SK-N-SH (cell line): ENCODE results near the gene METTL21A. TPM values are rescaled to one million over a fixed set of nuclear protein-coding genes. Genes with fewer than 3 reads are reported as not detected.
A peak's percentile ranks its signal among the peaks of the same experiment; 100 is the strongest.

Source experiments
- CTCF ChIA-PET: fragments of 300-600, 350-600 bp; formaldehyde crosslinking; extraction: SDS; loops from one replicate; lab custom pipeline; 2021; lab: Yijun Ruan, JAX
- POLR2A ChIA-PET: fragments of 350-600 bp; sonication (Branson Sonifier 250); formaldehyde crosslinking; extraction: SDS; loops from one replicate; lab custom pipeline; 2020; ENCODE audit warnings: antibody characterized with exemption, inconsistent platforms; lab: Yijun Ruan, JAX
- DNase-seq: peaks from one replicate; pipeline ENCODE4 v3.0.0; 2012
- H2AFZ ChIP-seq: fragments of 200-600 bp; sonication (generic); 2 replicates; pipeline ENCODE4 v1.8.1; 2016; ENCODE audit warnings: antibody characterized with exemption, mild to moderate bottlenecking, low read depth
- H3F3A ChIP-seq: fragments of 200-600 bp; sonication (generic); replicated peaks from 2 replicates; pipeline ENCODE3; 2016; ENCODE audit warnings: antibody characterized with exemption, mild to moderate bottlenecking; ENCODE audit not compliant: insufficient read depth
- H3K27ac ChIP-seq, 2 experiments: fragments of 200-500 bp in 1 of 2; fragments of 200-600 bp in 1 of 2; sonication (Bioruptor generic) in 1 of 2; sonication (generic), shearing (Covaris generic) in 1 of 2; 2 replicates each; pipeline versions ENCODE4 v1.5.1 to v1.6.1; 2014 to 2016; ENCODE audit warnings: low read depth in 2 of 2, inconsistent platforms in 1 of 2, low read length in 1 of 2, mild to moderate bottlenecking in 1 of 2, mixed read lengths in 1 of 2
- H3K27me3 ChIP-seq: fragments of 200-600 bp; sonication (generic), shearing (Covaris generic); 2 replicates; pipeline ENCODE4 v1.6.1; 2016; ENCODE audit warnings: mixed run types; ENCODE audit not compliant: insufficient read depth
- H3K36me3 ChIP-seq, 2 experiments: fragments of 200-500 bp in 1 of 2; fragments of 200-600 bp in 1 of 2; sonication (Bioruptor generic) in 1 of 2; sonication (generic) in 1 of 2; replicated peaks in 1 of 2; 2 replicates each; pipeline versions ENCODE3 to v1.5.1; 2014 to 2016; ENCODE audit warnings: low read length in 1 of 2, mild to moderate bottlenecking in 1 of 2; ENCODE audit not compliant: insufficient read depth in 2 of 2, control insufficient read depth in 1 of 2
- H3K4me1 ChIP-seq, 2 experiments: fragments of 200-500 bp in 1 of 2; fragments of 200-600 bp in 1 of 2; sonication (Bioruptor generic) in 1 of 2; sonication (generic), shearing (Covaris generic) in 1 of 2; 2 replicates each; pipeline versions ENCODE4 v1.5.1 to v1.6.1; 2014 to 2016; ENCODE audit warnings: low read depth in 1 of 2, low read length in 1 of 2, mixed run types in 1 of 2; ENCODE audit not compliant: insufficient read depth in 2 of 2, control insufficient read depth in 1 of 2
- H3K4me2 ChIP-seq: fragments of 200-600 bp; sonication (generic), shearing (Covaris generic); 2 replicates; pipeline ENCODE4 v1.6.1; 2017; ENCODE audit warnings: mixed run types
- H3K4me3 ChIP-seq, 2 experiments: fragments of 200-500 bp in 1 of 2; fragments of 200-600 bp in 1 of 2; sonication (Bioruptor generic) in 1 of 2; sonication (generic), shearing (Covaris generic) in 1 of 2; 2 replicates each; pipeline versions ENCODE4 v1.5.1 to v1.8.1; 2014 to 2016; ENCODE audit warnings: low read depth in 2 of 2, inconsistent platforms in 1 of 2, low read length in 1 of 2, mild to moderate bottlenecking in 1 of 2, mixed read lengths in 1 of 2, moderate library complexity in 1 of 2
- H3K79me2 ChIP-seq: fragments of 200-600 bp; sonication (generic); 2 replicates; pipeline ENCODE4 v1.8.1; 2017; ENCODE audit warnings: mild to moderate bottlenecking; ENCODE audit not compliant: insufficient read depth
- H3K9ac ChIP-seq: fragments of 200-600 bp; sonication (generic); 2 replicates; pipeline ENCODE4 v1.6.1; 2017; ENCODE audit warnings: mixed run types
- H3K9me2 ChIP-seq: fragments of 200-600 bp; sonication (generic); 2 replicates; pipeline ENCODE4 v1.6.1; 2017; ENCODE audit warnings: mixed run types
- H3K9me3 ChIP-seq: fragments of 200-600 bp; sonication (generic); 2 replicates; pipeline ENCODE4 v1.6.1; 2017; ENCODE audit warnings: mixed run types, mild to moderate bottlenecking, moderate library complexity
- H4K20me1 ChIP-seq: fragments of 200-600 bp; sonication (generic); 2 replicates; pipeline ENCODE4 v1.6.1; 2017; ENCODE audit warnings: mild to moderate bottlenecking, mixed run types; ENCODE audit not compliant: insufficient read depth
- EZH2phosphoT487 ChIP-seq: fragments of 200-600 bp; sonication (generic); IDR thresholded peaks from 2 replicates; pipeline ENCODE4 v1.6.1; 2017; ENCODE audit warnings: low read depth, mixed run types, mild to moderate bottlenecking, antibody characterized with exemption, moderate library complexity, borderline replicate concordance
- FOSL2 ChIP-seq: IDR thresholded peaks from 2 replicates; pipeline ENCODE4 v1.4.0; 2012; ENCODE audit warnings: low read depth, mild to moderate bottlenecking, moderate library complexity, borderline replicate concordance
- FOXM1 ChIP-seq: IDR thresholded peaks from 2 replicates; pipeline ENCODE4 v1.4.0; 2012; ENCODE audit warnings: low read depth, mild to moderate bottlenecking
- GATA2 ChIP-seq: sonication (generic); formaldehyde crosslinking; IDR thresholded peaks from 2 replicates; pipeline ENCODE4 v1.5.0; 2020; ENCODE audit warnings: mild to moderate bottlenecking, missing genetic modification reagents
- JUND ChIP-seq: IDR thresholded peaks from 2 replicates; pipeline ENCODE4 v1.4.0; 2012
- MAX ChIP-seq: IDR thresholded peaks from 2 replicates; pipeline ENCODE4 v1.4.0; 2012; ENCODE audit warnings: low read depth
- MXI1 ChIP-seq: IDR thresholded peaks from 2 replicates; pipeline ENCODE4 v1.6.1; 2012; ENCODE audit warnings: mild to moderate bottlenecking, low read depth, low read length, improper control_type of control experiment
- NRF1 ChIP-seq: IDR thresholded peaks from 2 replicates; pipeline ENCODE4 v1.6.1; 2012; ENCODE audit warnings: low read depth, mild to moderate bottlenecking, low read length
- PBX3 ChIP-seq: IDR thresholded peaks from 2 replicates; pipeline ENCODE4; 2012
- RAD21 ChIP-seq: IDR thresholded peaks from 2 replicates; pipeline ENCODE4 v1.6.1; 2012; ENCODE audit warnings: mild to moderate bottlenecking, low read length
- RXRA ChIP-seq: IDR thresholded peaks from 2 replicates; pipeline ENCODE4 v1.4.0; 2012; ENCODE audit warnings: low read depth, mild to moderate bottlenecking, borderline replicate concordance
- SMC3 ChIP-seq: IDR thresholded peaks from 2 replicates; pipeline ENCODE4 v1.6.1; 2012; ENCODE audit warnings: low read depth, low read length, improper control_type of control experiment
- TAF1 ChIP-seq: IDR thresholded peaks from 2 replicates; pipeline ENCODE4 v1.6.1; 2012; ENCODE audit warnings: low read depth, mild to moderate bottlenecking, low read length, moderate library complexity, borderline replicate concordance
- YY1 ChIP-seq: IDR thresholded peaks from 2 replicates; pipeline ENCODE4 v1.4.0; 2012; ENCODE audit warnings: low read depth, mild to moderate bottlenecking
- ZBTB33 ChIP-seq: IDR thresholded peaks from 2 replicates; pipeline ENCODE4 v1.4.0; 2012; ENCODE audit warnings: low read depth, borderline replicate concordance
- WGBS: methylation state at CpG from one replicate; pipeline ENCODE4 v1.1.6; 2017; ENCODE audit warnings: low lambda C conversion rate; 5-methylcytosine and 5-hydroxymethylcytosine counted together
- polyA plus RNA-seq, 3 experiments: library from polyadenylated mRNA; depleted of rRNA; stranded (reverse); fragments of >200 nt; gene quantifications; 2 replicates each; pipeline ENCODE4 v1.2.3, GENCODE V29; 2012

The METTL21A gene
- polyA plus RNA-seq, 1 of the 3 experiments (the other 2 are of a cell fraction) = 19.4 TPM

DNA sequence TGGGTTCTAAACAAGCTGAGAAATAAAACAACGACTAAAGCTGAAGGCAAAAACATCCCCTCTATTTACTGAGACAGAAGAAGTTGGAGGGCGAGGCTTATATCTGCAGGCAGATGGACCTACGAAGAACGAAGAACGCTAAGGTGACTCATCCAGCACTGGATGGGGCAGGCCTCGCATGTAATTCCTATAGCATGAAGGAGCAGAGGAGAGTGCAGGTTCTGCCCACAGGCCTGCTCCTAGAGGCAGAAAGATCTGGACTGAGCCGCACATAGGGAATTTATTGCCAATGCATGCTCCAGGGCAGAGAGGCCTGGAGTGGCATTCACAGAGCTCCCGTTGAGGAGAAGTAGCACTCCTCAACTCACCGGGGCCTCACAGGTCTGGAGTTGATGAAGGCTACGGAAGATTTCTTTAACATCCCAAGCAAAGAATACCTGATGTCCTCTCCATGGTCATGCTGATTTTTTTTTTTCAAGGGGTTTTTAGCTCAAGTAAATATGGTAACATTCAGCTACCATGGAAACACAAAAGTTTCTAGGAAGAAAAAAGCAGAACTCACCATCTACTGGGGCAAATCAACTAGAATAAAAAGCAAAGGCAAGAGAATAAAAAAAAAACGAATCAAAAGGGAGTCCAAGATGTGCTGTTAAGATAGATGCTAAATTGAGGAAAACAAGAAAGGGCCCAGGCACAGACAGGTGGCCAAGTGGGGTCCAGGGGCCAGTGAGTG, 10.4 kb upstream of the METTL21A start:
- ChIA-PET POLR2A (interaction anchor here (1.0 to 1.6 kb wide), 2 partner anchors 10 to 11 kb away, joined by 3 to 6 read pairs; partner anchors contain the start of gene METTL21A), CTCF (interaction anchor here (3.8 kb wide), 1 partner anchor 9 kb away, joined by 15 read pairs; no protein-coding TSS in a partner anchor)
- no peaks in the 10 kb centered on the region for H3K79me2 ChIP-seq
- no peak overlapping the region for H3K4me2 ChIP-seq
- H3K36me3 ChIP-seq = no peaks in the 10 kb centered on the region
- H3K27ac ChIP-seq = no peak overlapping the region
- 75% methylated on average over 9 of the region's 11 CpGs for WGBS
- H3K9ac ChIP-seq = no peak overlapping the region
- TF ChIP-seq NRF1 (no peak), PBX3 (no peak), GATA2 (CRISPR knock-in tag) (no peak), FOSL2 (0 out of 2 replicates have a peak, but pooled peaks have one; percentile 37), RXRA (no peak), RAD21 (no peak), YY1 (no peak), MXI1 (no peak), TAF1 (no peak)
- DNase-seq = no peak
- H2AFZ ChIP-seq = no peak overlapping the region
- H3K9me3 ChIP-seq = no peaks in the 10 kb centered on the region
- no peaks in the 10 kb centered on the region for H3K9me2 ChIP-seq
- H3F3A ChIP-seq = peaks cover 4% of the 10 kb centered on the region
- no peaks in the 10 kb centered on the region for H3K27me3 ChIP-seq
- no peaks in the 10 kb centered on the region for H3K4me1 ChIP-seq
- no peak overlapping the region for H3K4me3 ChIP-seq
- no peaks in the 10 kb centered on the region for H4K20me1 ChIP-seq

GRCh38 chr2:207633686-207634085, 8.5 kb upstream of the METTL21A start:
- TF ChIP-seq FOXM1 (no peak), EZH2phosphoT487 (no peak), RXRA (no peak), ZBTB33 (no peak), MAX (no peak), JUND (no peak), SMC3 (no peak), PBX3 (no peak), FOSL2 (no peak), TAF1 (no peak)
- H3K4me3 ChIP-seq = no peak overlapping the region
- H3K79me2 ChIP-seq = no peaks in the 10 kb centered on the region
- H4K20me1 ChIP-seq = no peaks in the 10 kb centered on the region
- no peaks in the 10 kb centered on the region for H3K27me3 ChIP-seq
- DNase-seq = no peak
- no peaks in the 10 kb centered on the region for H3K36me3 ChIP-seq
- no peak overlapping the region for H3K4me2 ChIP-seq
- H3F3A ChIP-seq = peaks cover 4% of the 10 kb centered on the region
- H3K9me2 ChIP-seq = no peaks in the 10 kb centered on the region
- ChIA-PET POLR2A (no interaction called here), CTCF (interaction anchor here (1.1 to 1.2 kb wide), 2 partner anchors 26 to 58 kb away, joined by 3 read pairs; no protein-coding TSS in a partner anchor)
- no peaks in the 10 kb centered on the region for H3K9me3 ChIP-seq
- no peak overlapping the region for H2AFZ ChIP-seq
- no peak overlapping the region for H3K9ac ChIP-seq
- 79% methylated on average over 3 of the region's 3 CpGs for WGBS
- H3K4me1 ChIP-seq = no peaks in the 10 kb centered on the region
- no peak overlapping the region for H3K27ac ChIP-seq
